Neuronal stem cell (in vitro differentiated cells): Measurements from ENCODE around the gene ALKBH5.

Source experiments
- DNase-seq: peaks from one replicate; pipeline ENCODE4 v3.0.0-alpha.2; 2013; ENCODE audit warnings: low spot score
- H2AFZ ChIP-seq: one replicate; pipeline ENCODE4 v1.6.1; 2013; ENCODE audit warnings: mild to moderate bottlenecking, low read length, inconsistent platforms
- H2AK5ac ChIP-seq: 2 replicates; pipeline ENCODE4 v1.6.1; 2013; ENCODE audit warnings: low read depth, mild to moderate bottlenecking, inconsistent platforms, low read length, moderate library complexity, mixed read lengths
- H2BK120ac ChIP-seq: 2 replicates; pipeline ENCODE4 v1.6.1; 2013; ENCODE audit warnings: low read depth, mild to moderate bottlenecking, inconsistent platforms, low read length, moderate library complexity, mixed read lengths
- H2BK12ac ChIP-seq: one replicate; pipeline ENCODE4 v1.6.1; 2013; ENCODE audit warnings: low read length, inconsistent platforms
- H2BK15ac ChIP-seq: 2 replicates; pipeline ENCODE4 v1.6.1; 2013; ENCODE audit warnings: mild to moderate bottlenecking, low read length, inconsistent platforms, mixed read lengths
- H2BK5ac ChIP-seq: one replicate; pipeline ENCODE4 v1.6.1; 2013; ENCODE audit warnings: inconsistent platforms, mild to moderate bottlenecking, low read length, moderate library complexity
- H3K14ac ChIP-seq: one replicate; pipeline ENCODE4 v1.6.1; 2013; ENCODE audit warnings: low read length, inconsistent platforms
- H3K18ac ChIP-seq: 2 replicates; pipeline ENCODE4 v1.6.1; 2013; ENCODE audit warnings: low read length, inconsistent platforms
- H3K23ac ChIP-seq: 2 replicates; pipeline ENCODE4 v1.6.1; 2013; ENCODE audit warnings: low read depth, mild to moderate bottlenecking, mixed read lengths, low read length, inconsistent platforms; ENCODE audit not compliant: poor library complexity
- H3K27ac ChIP-seq: replicated peaks from 3 replicates; pipeline ENCODE4 v1.5.1; 2013; ENCODE audit warnings: low read length, inconsistent platforms
- H3K27me3 ChIP-seq, 3 experiments: 2 replicates each; pipeline ENCODE4 v1.6.1; 2013; ENCODE audit warnings: low read length in 3 of 3, mild to moderate bottlenecking in 2 of 3, inconsistent platforms in 1 of 3, low read depth in 1 of 3, mixed read lengths in 1 of 3, moderate library complexity in 1 of 3; ENCODE audit not compliant: control insufficient read depth in 3 of 3, insufficient read depth in 3 of 3
- H3K36me3 ChIP-seq, 2 donors: replicated peaks in 1 of 2; 2 replicates each; pipeline ENCODE4 v1.6.1; 2013; ENCODE audit warnings: low read length in 2 of 2; ENCODE audit not compliant: control insufficient read depth in 2 of 2, insufficient read depth in 2 of 2
- H3K4ac ChIP-seq: 2 replicates; pipeline ENCODE4 v1.6.1; 2013; ENCODE audit warnings: inconsistent platforms, mild to moderate bottlenecking, low read length, moderate library complexity
- H3K4me1 ChIP-seq, 2 donors: 1 replicate in 1 of 2; 2 replicates in 1 of 2; pipeline ENCODE4 v1.6.1; 2013; ENCODE audit warnings: low read length in 2 of 2, low read depth in 1 of 2; ENCODE audit not compliant: control insufficient read depth in 2 of 2, insufficient read depth in 1 of 2
- H3K4me2 ChIP-seq: one replicate; pipeline ENCODE4 v1.6.1; 2013; ENCODE audit warnings: mild to moderate bottlenecking, low read length, inconsistent platforms; ENCODE audit not compliant: insufficient read depth, poor library complexity, severe bottlenecking
- H3K4me3 ChIP-seq, 2 donors: 2 replicates each; pipeline ENCODE4 v1.5.1; 2013; ENCODE audit warnings: low read length in 2 of 2, mild to moderate bottlenecking in 2 of 2, inconsistent platforms in 1 of 2, moderate library complexity in 1 of 2
- H3K79me1 ChIP-seq: one replicate; pipeline ENCODE4 v1.6.1; 2013; ENCODE audit warnings: low read depth, mild to moderate bottlenecking, inconsistent platforms, low read length, moderate library complexity
- H3K9ac ChIP-seq: one replicate; pipeline ENCODE4 v1.6.1; 2013; ENCODE audit warnings: mild to moderate bottlenecking, low read depth, low read length, inconsistent platforms; ENCODE audit not compliant: poor library complexity
- H3K9me3 ChIP-seq, 2 donors: replicated peaks in 1 of 2; 2 replicates each; pipeline versions ENCODE3 to v1.6.1; 2013; ENCODE audit warnings: low read length in 2 of 2, mild to moderate bottlenecking in 2 of 2, inconsistent platforms in 1 of 2, low read depth in 1 of 2, mixed read lengths in 1 of 2, moderate library complexity in 1 of 2; ENCODE audit not compliant: control insufficient read depth in 2 of 2, insufficient read depth in 1 of 2
- H4K8ac ChIP-seq: one replicate; pipeline ENCODE4 v1.6.1; 2013; ENCODE audit warnings: low read depth, mild to moderate bottlenecking, inconsistent platforms, low read length, moderate library complexity
- H4K91ac ChIP-seq: one replicate; pipeline ENCODE4 v1.6.1; 2013; ENCODE audit warnings: low read length, low read depth, mild to moderate bottlenecking, inconsistent platforms; ENCODE audit not compliant: poor library complexity
- WGBS, 2 donors: extraction: QIAGEN DNeasy Blood & Tissue Kit; methylation state at CpG; one replicate each; pipeline ENCODE4 v1.1.7; 2013; ENCODE audit warnings: missing lambda C conversion rate in 2 of 2, mixed read lengths in 1 of 2; ENCODE audit not compliant: insufficient read length in 2 of 2, insufficient replicate concordance in 1 of 2; ENCODE audit errors: extremely low coverage in 2 of 2; 5-methylcytosine and 5-hydroxymethylcytosine counted together

ALKBH5 gene

DNA sequence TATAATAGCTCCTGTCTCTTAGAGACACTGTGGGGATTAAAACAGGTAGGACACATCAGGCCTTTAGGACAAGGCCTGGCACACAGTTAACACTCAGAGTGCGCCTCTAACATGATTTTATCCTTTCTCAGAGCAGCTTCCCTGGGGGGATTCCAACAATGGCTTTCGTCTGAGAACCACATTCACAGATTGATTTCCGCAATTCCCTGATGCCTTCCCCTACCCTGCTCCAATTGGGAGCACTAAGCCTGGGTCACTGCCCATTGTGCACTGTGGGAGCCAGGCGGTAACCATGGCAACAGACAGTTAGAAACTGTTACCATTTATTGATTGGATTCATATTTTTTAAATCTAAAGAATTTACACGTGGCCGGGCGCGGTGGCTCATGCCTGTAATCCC is 5.9 kb upstream of the ALKBH5 start:
- H2BK15ac ChIP-seq: no peak overlapping the region
- no peak overlapping the region for H3K14ac ChIP-seq
- no peak overlapping the region for H2AK5ac ChIP-seq
- peaks cover 20 to 27% of the 10 kb centered on the region in 2 donors for H3K4me1 ChIP-seq
- no peak overlapping the region for H2BK5ac ChIP-seq
- H2BK120ac ChIP-seq: no peak overlapping the region
- no peaks in the 10 kb centered on the region for H3K9me3 ChIP-seq
- no peak overlapping the region for H3K18ac ChIP-seq
- H3K4me3 ChIP-seq: no peak overlapping the region
- H4K8ac ChIP-seq: no peak overlapping the region
- H3K36me3 ChIP-seq: peaks cover 0 to 1% of the 10 kb centered on the region in 2 donors
- H3K4me2 ChIP-seq: no peak overlapping the region
- no peak overlapping the region for H4K91ac ChIP-seq
- H3K23ac ChIP-seq: no peak overlapping the region
- WGBS, 2 donors: no CpG with 5 or more reads among the region's 8 CpGs
- no peak overlapping the region for H2AFZ ChIP-seq
- no peak for DNase-seq
- H3K9ac ChIP-seq: no peak overlapping the region
- no peaks in the 10 kb centered on the region for H3K79me1 ChIP-seq
- peaks cover 0 to 10% (median 0%) of the 10 kb centered on the region in 3 experiments for H3K27me3 ChIP-seq
- H3K27ac ChIP-seq: peak overlapping the region; percentile 4
- no peak overlapping the region for H3K4ac ChIP-seq
- H2BK12ac ChIP-seq: no peak overlapping the region

DNA sequence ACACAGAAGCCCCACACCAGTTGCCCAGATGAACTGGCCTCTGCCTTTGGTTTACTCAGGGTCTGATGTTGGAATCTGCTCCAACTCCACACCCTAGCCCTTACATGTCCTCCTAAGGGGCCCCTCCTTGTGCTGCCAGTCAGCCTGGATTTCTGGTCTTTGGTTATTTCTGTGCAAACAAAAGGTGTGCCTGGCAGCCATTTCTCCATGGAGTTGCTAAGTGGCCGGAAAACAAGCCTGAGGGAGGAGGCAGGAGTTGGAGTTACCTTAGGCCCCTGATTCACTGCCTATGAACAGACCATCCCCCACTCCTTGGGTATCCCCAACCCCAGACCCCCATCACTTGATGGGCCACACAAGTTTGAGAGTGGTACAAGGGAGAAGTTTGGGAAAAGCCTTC is 4.4 kb upstream of the ALKBH5 start:
- no peak overlapping the region for H3K23ac ChIP-seq
- H2BK15ac ChIP-seq: peak overlapping the region; percentile 71
- DNase-seq: no peak
- H3K9ac ChIP-seq: no peak overlapping the region
- no peak overlapping the region for H2BK120ac ChIP-seq
- H2BK12ac ChIP-seq: no peak overlapping the region
- H3K9me3 ChIP-seq: no peaks in the 10 kb centered on the region
- H3K4ac ChIP-seq: no peak overlapping the region
- no peak overlapping the region for H3K4me3 ChIP-seq
- H2AFZ ChIP-seq: peak overlapping the region; percentile 60
- H3K36me3 ChIP-seq: no peaks in the 10 kb centered on the region
- H2BK5ac ChIP-seq: no peak overlapping the region
- H3K4me1 ChIP-seq: peaks cover 20 to 27% of the 10 kb centered on the region in 2 donors
- no CpG with 5 or more reads among the region's 1 CpG for WGBS, 2 donors
- no peak overlapping the region for H3K4me2 ChIP-seq
- no peak overlapping the region for H2AK5ac ChIP-seq
- no peak overlapping the region for H3K14ac ChIP-seq
- no peak overlapping the region for H4K8ac ChIP-seq
- peaks cover 2% of the 10 kb centered on the region for H3K79me1 ChIP-seq
- H3K18ac ChIP-seq: no peak overlapping the region
- no peak overlapping the region for H3K27ac ChIP-seq
- H4K91ac ChIP-seq: no peak overlapping the region
- no peaks in the 10 kb centered on the region for H3K27me3 ChIP-seq

DNA sequence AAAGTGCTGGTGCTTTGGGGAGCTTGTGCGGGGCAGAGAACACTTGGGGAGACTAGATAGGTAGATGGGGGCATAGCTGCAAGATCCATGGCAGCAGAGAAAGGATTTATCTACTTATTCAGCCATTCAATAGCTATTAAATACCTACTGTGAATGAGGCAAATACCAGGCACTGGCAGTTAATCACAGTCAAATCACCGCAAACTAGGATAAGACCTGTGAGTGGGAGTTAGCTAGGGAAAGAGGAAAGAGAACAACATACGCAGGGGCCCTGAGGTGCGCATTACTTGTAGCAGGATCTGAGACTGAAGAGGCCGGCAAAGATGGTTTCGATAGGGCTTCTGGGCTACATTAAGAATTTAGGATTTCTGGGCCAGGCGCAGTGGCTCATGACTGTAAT is 3.8 kb upstream of the ALKBH5 start:
- Histone ChIP-seq H3K27ac (no peak overlapping the region), H3K9me3 (no peaks in the 10 kb centered on the region), H3K27me3 (no peaks in the 10 kb centered on the region), H3K9ac (no peak overlapping the region), H3K4ac (no peak overlapping the region), H3K23ac (no peak overlapping the region), H3K4me1 (peaks cover 22 to 28% of the 10 kb centered on the region in 2 donors), H4K8ac (no peak overlapping the region), H2BK120ac (no peak overlapping the region), H2BK12ac (no peak overlapping the region), H2AFZ (peak overlapping the region; percentile 60), H3K4me2 (no peak overlapping the region), H2AK5ac (no peak overlapping the region), H3K14ac (no peak overlapping the region), H3K18ac (no peak overlapping the region), H2BK15ac (no peak overlapping the region), H3K79me1 (peaks cover 2% of the 10 kb centered on the region), H3K4me3 (no peak overlapping the region), H3K36me3 (peaks cover 0 to 3% of the 10 kb centered on the region in 2 donors), H4K91ac (no peak overlapping the region), H2BK5ac (no peak overlapping the region)
- no CpG with 5 or more reads among the region's 7 CpGs for WGBS, 2 donors
- no peak for DNase-seq

DNA sequence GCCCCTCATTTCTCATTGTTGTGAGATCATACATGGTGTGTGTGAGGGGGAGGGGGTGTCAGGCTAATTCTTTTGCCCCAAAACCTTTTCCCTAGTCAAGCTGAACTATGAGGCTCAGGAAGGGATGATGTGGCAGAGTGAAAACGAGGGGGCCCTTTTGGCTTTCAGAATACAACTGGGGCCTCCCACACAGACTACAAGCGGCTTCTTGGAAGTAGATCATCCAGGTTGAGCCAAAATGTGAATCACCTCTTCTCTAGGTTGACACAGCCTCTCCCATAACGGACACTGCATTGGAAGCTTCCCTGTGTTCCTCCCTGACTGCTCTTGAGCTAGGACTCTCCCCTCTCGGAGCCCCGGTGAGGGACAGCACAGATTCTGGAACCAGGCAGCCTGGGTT is 2.3 kb upstream of the ALKBH5 start:
- no peak overlapping the region for H2BK5ac ChIP-seq
- H2BK15ac ChIP-seq: no peak overlapping the region
- H3K4me2 ChIP-seq: no peak overlapping the region
- no peak overlapping the region for H2BK12ac ChIP-seq
- peak overlapping the region; percentile 4 for H2AK5ac ChIP-seq
- no peak overlapping the region for H4K8ac ChIP-seq
- DNase-seq: no peak
- no peak overlapping the region for H3K9ac ChIP-seq
- no peak overlapping the region for H3K18ac ChIP-seq
- H3K23ac ChIP-seq: no peak overlapping the region
- H3K9me3 ChIP-seq: no peaks in the 10 kb centered on the region
- no peak overlapping the region for H2AFZ ChIP-seq
- no peaks in the 10 kb centered on the region for H3K27me3 ChIP-seq
- no peak overlapping the region for H2BK120ac ChIP-seq
- H3K36me3 ChIP-seq: peaks cover 7 to 14% of the 10 kb centered on the region in 2 donors
- H3K4me1 ChIP-seq: peaks cover 23 to 39% of the 10 kb centered on the region in 2 donors
- no peak overlapping the region for H4K91ac ChIP-seq
- H3K27ac ChIP-seq: no peak overlapping the region
- no CpG with 5 or more reads among the region's 5 CpGs for WGBS, 2 donors
- no peak overlapping the region for H3K4me3 ChIP-seq
- H3K4ac ChIP-seq: peak overlapping the region; percentile 7
- H3K79me1 ChIP-seq: peaks cover 2% of the 10 kb centered on the region
- no peak overlapping the region for H3K14ac ChIP-seq
